Posterior vena cava (tissue), 2 donors: ENCODE data around the gene CRMP1. TPM values are rescaled to one million over a fixed set of nuclear protein-coding genes. Genes with fewer than 3 reads are reported as not detected.
"Not testable (repeated sequence)": the region's sequence is repeated elsewhere in the genome, so short reads cannot be mapped to it uniquely, and the experiment has no call there.

Experiments
- DNase-seq: peaks from one replicate; pipeline ENCODE4 v3.0.0-alpha.2; 2020; ENCODE audit warnings: low spot score
- intact Hi-C, 2 donors: fragments of 100-400 bp; cut with DNase I; formaldehyde crosslinking; loops; one replicate each; pipeline versions ENCODE4 v1.14.1 to v1.14.2; 2022 to 2023
- total RNA-seq, 2 donors: library from RNA; stranded (reverse); fragmentation: NEBNext Ultra II Directional; extraction: Animal tissue kit (Norgen Biotek cat#: 25700); gene quantifications; one replicate each; pipeline ENCODE4 v1.2.1, GENCODE V29; 2021
- donor health status: DM: yes; HTN: yes; CAD: no.
- donor health status: DM: yes; HTN: yes; CAD: no.

The CRMP1 gene
- total RNA-seq, 2 donors from 2014 or later: 0.81 to 2.0 TPM

- intact Hi-C loops: no loop called here
- DNase-seq: no peak
Observed at GRCh38 chr4:5866841-5867813, 25.8 kb downstream of the CRMP1 start.

- intact Hi-C loops: no loop called here
- no peak for DNase-seq
Observed at GRCh38 chr4:5865896-5866599, 26.8 kb downstream of the CRMP1 start.

GRCh38 chr4:5863461-5864113, 29.3 kb downstream of the CRMP1 start:
- intact Hi-C loops: no loop called here

GRCh38 chr4:5858020-5858769, 34.7 kb downstream of the CRMP1 start:
- intact Hi-C loops: no loop called here
- DNase-seq: no peak

More at GRCh38 chr4:5863461-5864113, 29.3 kb downstream of the CRMP1 start:
- DNase-seq: no peak

GRCh38 chr4:5857199-5857598, 35.7 kb downstream of the CRMP1 start:
- intact Hi-C loops: no loop called here
- no peak for DNase-seq

GRCh38 chr4:5856362-5856761, 36.5 kb downstream of the CRMP1 start:
- DNase-seq, intact Hi-C loops: not testable (repeated sequence)

GRCh38 chr4:5854929-5855328, 38.0 kb downstream of the CRMP1 start:
- DNase-seq: no peak
- intact Hi-C loops: no loop called here

- no peak for DNase-seq
- intact Hi-C loops: no loop called here
Observed at GRCh38 chr4:5852523-5853202, 40.2 kb downstream of the CRMP1 start.

- no peak for DNase-seq
- intact Hi-C loops: no loop called here
Observed at GRCh38 chr4:5851637-5852301, 41.1 kb downstream of the CRMP1 start.

GRCh38 chr4:5845035-5845905, 47.6 kb downstream of the CRMP1 start:
- intact Hi-C loops: no loop called here
- no peak for DNase-seq

- intact Hi-C loops: no loop called here
Observed at GRCh38 chr4:5843573-5844530, 49.0 kb downstream of the CRMP1 start.

GRCh38 chr4:5842456-5842855, 50.4 kb downstream of the CRMP1 start:
- no peak for DNase-seq
- intact Hi-C loops: no loop called here

More at GRCh38 chr4:5843573-5844530, 49.0 kb downstream of the CRMP1 start:
- no peak for DNase-seq

GRCh38 chr4:5839751-5840674, 52.9 kb downstream of the CRMP1 start:
- DNase-seq: peak; percentile 91
- intact Hi-C loops: no loop called here

- no peak for DNase-seq
- intact Hi-C loops: no loop called here
Observed at GRCh38 chr4:5839332-5839731, 53.6 kb downstream of the CRMP1 start.

GRCh38 chr4:5837483-5837882, 55.4 kb downstream of the CRMP1 start:
- intact Hi-C loops, DNase-seq: not testable (repeated sequence)
